ENCODE results near the gene METTL14. TPM values are rescaled to one million over a fixed set of nuclear protein-coding genes. Genes with fewer than 3 reads are reported as not detected.

Gene METTL14
- total RNA-seq, 1 experiment from 2014 or later, result 22.0 TPM

DNA sequence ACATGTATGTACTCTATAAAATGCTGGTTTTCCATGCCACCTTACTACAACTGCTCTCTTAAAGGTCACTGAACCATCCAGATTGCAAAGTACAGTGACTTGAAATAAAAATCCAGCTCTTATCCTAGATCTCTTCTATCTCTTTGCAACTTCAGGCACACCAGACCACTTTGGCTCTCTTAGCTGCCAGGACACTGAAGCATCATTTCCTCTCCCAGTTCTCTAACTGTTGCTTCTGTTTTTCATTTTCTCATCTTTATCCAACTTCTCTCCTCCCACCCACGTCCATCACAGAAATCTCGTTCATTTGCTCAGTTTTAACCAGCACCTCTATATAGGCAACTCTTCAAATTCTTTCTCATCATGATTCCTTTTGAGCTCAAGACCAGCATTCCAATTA lies 74.3 kb downstream of the METTL14 start:
- DNase-seq (ENCODE audit: low read depth), result no peak

DNA sequence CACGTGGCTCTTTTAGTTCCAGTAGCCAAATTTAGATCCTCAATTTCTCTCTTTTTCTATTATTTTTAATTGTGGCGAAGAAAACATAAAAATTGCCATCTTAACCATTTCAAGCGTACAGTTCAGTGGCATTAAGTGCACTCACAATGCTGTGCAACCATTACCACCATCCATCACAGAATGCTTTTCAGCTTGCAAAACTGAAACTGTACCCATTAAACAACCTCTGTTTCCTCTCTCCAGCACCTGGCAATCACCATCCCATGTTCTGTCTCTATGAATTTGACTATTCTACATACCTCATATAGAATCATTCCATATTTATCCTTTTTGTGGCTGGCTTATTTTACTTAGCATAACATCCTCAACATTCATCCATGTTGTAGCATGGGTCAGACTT lies 74.9 kb downstream of the METTL14 start:
- no peak for DNase-seq (ENCODE audit: low read depth)

DNA sequence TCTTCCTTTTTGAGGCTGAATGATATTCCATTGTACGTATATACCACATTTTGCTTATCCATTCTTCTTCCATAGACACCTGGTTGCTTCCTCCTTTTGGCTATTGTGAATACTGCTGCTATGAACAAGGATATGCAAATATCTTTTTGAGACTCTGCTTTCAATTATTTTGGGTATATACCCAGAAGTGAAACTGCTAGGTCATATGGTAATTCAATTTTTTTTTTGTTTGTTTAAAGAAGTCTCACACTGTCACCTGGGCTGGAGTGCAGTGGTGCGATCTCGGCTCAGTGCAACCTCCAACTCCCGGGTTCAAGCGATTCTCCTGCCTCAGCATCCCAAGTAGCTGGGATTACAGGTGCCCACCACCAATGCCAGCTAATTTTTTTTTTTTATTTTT lies 75.3 kb downstream of the METTL14 start:
- no peak for DNase-seq (ENCODE audit: low read depth)

DNA sequence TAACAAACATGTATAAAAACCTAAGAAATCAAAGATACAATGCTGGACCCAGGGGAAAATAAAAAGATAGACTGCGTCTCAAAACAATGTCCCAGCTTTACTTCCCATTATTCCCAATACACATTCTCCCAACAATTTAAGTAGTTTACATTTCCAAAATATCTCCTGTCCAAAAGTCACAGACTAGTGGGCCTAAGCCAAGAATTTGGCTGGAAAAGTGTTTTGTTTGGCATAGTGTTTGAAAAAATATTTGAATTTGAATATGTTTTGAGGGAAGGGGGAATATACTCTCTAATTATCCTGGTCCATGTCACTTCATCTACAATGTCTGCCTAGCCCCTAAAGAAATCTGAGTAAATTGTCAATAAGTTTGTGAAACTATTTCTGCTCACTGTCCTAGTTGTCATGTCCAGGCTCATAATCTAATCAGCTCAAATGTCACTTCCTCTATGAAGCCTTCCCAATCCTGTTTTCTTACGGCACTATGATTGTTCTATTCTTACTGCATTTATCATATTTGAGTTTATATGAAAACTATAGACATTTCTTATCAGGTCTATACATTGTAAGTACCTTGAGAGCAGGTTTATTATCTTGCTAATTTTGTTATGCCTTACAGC lies 76.3 kb downstream of the METTL14 start:
- no peak for DNase-seq (ENCODE audit: low read depth)

DNA sequence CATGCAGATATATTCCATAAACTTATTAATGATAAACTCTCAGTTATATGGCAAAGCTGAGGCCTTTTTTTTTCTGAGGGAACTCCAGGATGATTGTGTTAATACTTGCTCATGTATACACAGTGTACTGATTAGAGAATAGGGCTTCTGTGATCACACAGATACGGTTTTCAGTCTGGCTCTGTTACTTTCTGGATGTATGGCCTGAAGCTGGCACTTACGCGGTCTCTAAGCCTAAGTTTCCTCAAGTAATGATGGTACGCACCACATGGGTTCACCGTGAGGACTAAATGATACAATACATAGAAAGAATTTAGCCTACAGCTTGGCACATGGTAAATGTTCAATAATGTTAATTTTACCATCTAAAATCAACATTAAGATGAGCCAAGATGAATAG lies 77.0 kb downstream of the METTL14 start:
- DNase-seq (ENCODE audit: low read depth), result no peak

DNA sequence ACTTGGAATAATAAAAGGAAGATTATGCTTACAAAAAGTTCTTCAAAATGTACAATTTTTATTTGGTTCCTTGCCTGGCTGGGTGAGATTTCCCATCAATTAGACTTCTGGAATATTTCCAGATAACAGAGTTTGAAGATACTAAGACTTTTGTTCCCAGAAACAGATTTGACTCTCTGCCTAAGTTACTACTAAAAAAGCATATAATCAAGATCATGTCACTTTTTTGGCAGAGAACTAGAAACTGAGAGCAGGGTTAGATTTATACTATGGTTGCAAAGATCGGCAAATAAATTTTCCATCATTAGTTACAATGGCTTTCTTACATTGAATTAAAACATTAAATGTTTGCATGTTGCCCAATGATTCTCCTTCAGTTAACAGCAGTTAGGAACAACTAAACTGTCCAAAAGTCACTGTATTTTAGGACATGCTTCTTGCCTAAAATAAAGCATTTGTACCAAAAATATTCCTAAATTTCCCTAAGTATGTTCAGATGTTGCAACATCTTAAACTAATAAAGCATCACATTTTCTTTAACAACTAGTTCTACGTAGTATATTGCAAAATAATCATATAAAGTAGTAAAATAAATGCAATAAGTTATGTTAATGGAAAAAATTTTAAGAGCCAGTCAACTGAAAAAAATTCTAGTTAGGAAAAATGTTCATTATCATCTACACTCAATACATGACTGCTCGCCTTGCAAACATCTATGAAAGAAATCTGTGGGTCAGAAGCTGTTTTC lies 77.7 kb downstream of the METTL14 start:
- DNase-seq (ENCODE audit: low read depth), result no peak

Other genes with a start within 250 kb of the METTL14 start
- gene SEC24D, start 150.7 kb downstream of the METTL14 start, total RNA-seq (2014; rRNA removed; shearing (Covaris generic)), result 18.2 and 27.1 TPM in 2 replicates
- 0.11 and 0.86 TPM in 2 replicates for gene SYNPO2, start 203.5 kb downstream of the METTL14 start, total RNA-seq (2014; rRNA removed; shearing (Covaris generic))

Data from Daoy (cell line).